Neural cell (in vitro differentiated cells): ENCODE data around the gene RAB5B. TPM values are rescaled to one million over a fixed set of nuclear protein-coding genes. Genes with fewer than 3 reads are reported as not detected.

ENCODE experiments used
- H2AFZ ChIP-seq: fragments of 200-600, 300-800 bp; sonication (generic), shearing (Covaris generic); 2 replicates; pipeline ENCODE4 v1.6.0; 2014; ENCODE audit warnings: low read depth, mild to moderate bottlenecking, antibody characterized with exemption, low read length, moderate library complexity
- H3F3A ChIP-seq: fragments of 200-600 bp; shearing (Covaris generic); 2 replicates; pipeline ENCODE4 v1.6.1; 2016; ENCODE audit warnings: mild to moderate bottlenecking, moderate library complexity, mixed read lengths, antibody characterized with exemption, low read length; ENCODE audit not compliant: insufficient read depth, poor library complexity, severe bottlenecking
- H3K27ac ChIP-seq: fragments of 200-600, 300-800 bp; sonication (generic), shearing (Covaris generic); 2 replicates; pipeline ENCODE4 v1.5.1; 2014; ENCODE audit warnings: mild to moderate bottlenecking, low read length, moderate library complexity
- H3K27me3 ChIP-seq: fragments of 300-800, 200-600 bp; sonication (generic), shearing (Covaris generic); 2 replicates; pipeline ENCODE4 v1.6.0; 2014; ENCODE audit warnings: mild to moderate bottlenecking, low read depth, low read length, moderate library complexity; ENCODE audit not compliant: insufficient read depth
- H3K36me3 ChIP-seq: fragments of 300-800, 200-600 bp; sonication (generic), shearing (Covaris generic); 2 replicates; pipeline ENCODE4 v1.5.1; 2014; ENCODE audit warnings: mild to moderate bottlenecking, antibody characterized with exemption, low read length, moderate library complexity; ENCODE audit not compliant: insufficient read depth
- H3K4me2 ChIP-seq: fragments of 300-800, 200-600 bp; sonication (generic), shearing (Covaris generic); 2 replicates; pipeline ENCODE4 v1.6.0; 2014; ENCODE audit warnings: mild to moderate bottlenecking, low read length
- H3K4me3 ChIP-seq: fragments of 300-800, 200-600 bp; sonication (generic), shearing (Covaris generic); 2 replicates; pipeline ENCODE4 v1.5.1; 2014; ENCODE audit warnings: mild to moderate bottlenecking, low read length, moderate library complexity
- H3K79me2 ChIP-seq: fragments of 200-600 bp; shearing (Covaris generic); replicated peaks from 2 replicates; pipeline ENCODE4 v1.6.0; 2014; ENCODE audit warnings: mild to moderate bottlenecking, low read length, moderate library complexity; ENCODE audit not compliant: insufficient read depth
- H3K9ac ChIP-seq: fragments of 300-800, 200-600 bp; sonication (generic), shearing (Covaris generic); 2 replicates; pipeline ENCODE4 v1.6.1; 2016; ENCODE audit warnings: mild to moderate bottlenecking, low read length, mixed read lengths
- H3K9me2 ChIP-seq: fragments of 200-600 bp; shearing (Covaris generic); 2 replicates; pipeline ENCODE4 v1.6.1; 2016; ENCODE audit warnings: mild to moderate bottlenecking, low read length, mixed read lengths; ENCODE audit not compliant: insufficient read depth
- H3K9me3 ChIP-seq: fragments of 200-600, 300-800 bp; sonication (generic), shearing (Covaris generic); 2 replicates; pipeline ENCODE4 v1.6.1; 2016; ENCODE audit warnings: mild to moderate bottlenecking, mixed run types, low read length, moderate library complexity, mixed read lengths
- H4K20me1 ChIP-seq: fragments of 200-600 bp; shearing (Covaris generic); 2 replicates; pipeline ENCODE4 v1.6.1; 2016; ENCODE audit warnings: mild to moderate bottlenecking, mixed run types; ENCODE audit not compliant: insufficient read depth
- EP300 ChIP-seq: fragments of 450-650 bp; conservative IDR thresholded peaks from 2 replicates; pipeline ENCODE4 v1.6.1; 2014; ENCODE audit warnings: antibody characterized with exemption, mild to moderate bottlenecking, moderate library complexity; ENCODE audit not compliant: poor library complexity, severe bottlenecking
- EZH2 ChIP-seq: fragments of 200-600, 300-800 bp; shearing (Covaris generic), sonication (generic); IDR thresholded peaks from 2 replicates; pipeline ENCODE4 v1.6.1; 2014; ENCODE audit warnings: antibody characterized with exemption, low read length, borderline replicate concordance, mild to moderate bottlenecking; ENCODE audit not compliant: insufficient read depth, poor library complexity, severe bottlenecking
- MXI1 ChIP-seq: fragments of 450-650 bp; conservative IDR thresholded peaks from 2 replicates; pipeline ENCODE4 v1.6.1; 2014; ENCODE audit warnings: antibody characterized with exemption, mild to moderate bottlenecking; ENCODE audit not compliant: poor library complexity, severe bottlenecking
- POLR2AphosphoS5 ChIP-seq: IDR thresholded peaks from 2 replicates; pipeline ENCODE4 v1.6.1; 2012
- RAD21 ChIP-seq: fragments of 450-650 bp; conservative IDR thresholded peaks from 2 replicates; pipeline ENCODE4 v1.6.1; 2014; ENCODE audit warnings: antibody characterized with exemption, mild to moderate bottlenecking, moderate library complexity
- REST ChIP-seq: IDR thresholded peaks from 2 replicates; pipeline ENCODE4 v1.6.1; 2012; ENCODE audit warnings: borderline replicate concordance
- SMC3 ChIP-seq: fragments of 450-650 bp; conservative IDR thresholded peaks from 2 replicates; pipeline ENCODE4 v1.6.1; 2014; ENCODE audit warnings: antibody characterized with exemption, mild to moderate bottlenecking, moderate library complexity; ENCODE audit not compliant: poor library complexity
- TAF1 ChIP-seq: IDR thresholded peaks from 2 replicates; pipeline ENCODE4 v1.6.1; 2012; ENCODE audit warnings: low read depth
- polyA plus RNA-seq: library from polyadenylated mRNA; depleted of rRNA; stranded (reverse); fragments of >200 nt; gene quantifications from 2 replicates; pipeline ENCODE4 v1.2.3, GENCODE V29; 2014
- TF ChIP-seq, protein P1 (sequence below): fragments of 450-650 bp; IDR thresholded peaks from 2 replicates; pipeline ENCODE4 v1.5.1; 2014; ENCODE audit warnings: antibody characterized with exemption, mild to moderate bottlenecking, moderate library complexity; ENCODE audit not compliant: poor library complexity, severe bottlenecking

The RAB5B gene
- polyA plus RNA-seq, 1 donor from 2014 or later: 39.6 TPM

DNA sequence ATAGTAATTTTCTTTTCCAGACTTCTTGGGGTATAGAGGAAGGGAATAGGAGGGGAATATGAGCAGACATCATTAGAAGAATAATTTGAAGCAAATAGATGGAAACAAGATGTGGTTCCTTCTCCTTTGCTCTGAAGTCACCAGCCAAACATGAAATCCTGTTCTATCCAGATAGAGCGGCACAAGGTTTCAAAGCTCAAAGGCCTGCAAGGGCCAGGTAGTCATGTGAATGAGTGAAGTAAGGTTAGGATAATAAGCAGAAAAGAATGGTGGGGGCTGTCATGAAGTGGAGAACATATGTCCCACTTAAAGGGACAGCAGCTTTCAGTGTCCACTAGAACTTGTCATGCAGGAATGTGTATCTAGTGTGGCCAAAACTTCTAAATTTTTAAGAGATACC lies 44.5 kb downstream of the RAB5B start:
- no peaks in the 10 kb centered on the region for H3K27me3 ChIP-seq
- H3K4me3 ChIP-seq: no peak overlapping the region
- no peak overlapping the region for H3K27ac ChIP-seq
- H3F3A ChIP-seq: no peaks in the 10 kb centered on the region
- no peak overlapping the region for H3K4me2 ChIP-seq
- TF ChIP-seq SMC3 (no peak), MXI1 (no peak), EZH2 (no peak), RAD21 (no peak), EP300 (no peak), TAF1 (no peak)
- TF ChIP-seq, protein P1, sequence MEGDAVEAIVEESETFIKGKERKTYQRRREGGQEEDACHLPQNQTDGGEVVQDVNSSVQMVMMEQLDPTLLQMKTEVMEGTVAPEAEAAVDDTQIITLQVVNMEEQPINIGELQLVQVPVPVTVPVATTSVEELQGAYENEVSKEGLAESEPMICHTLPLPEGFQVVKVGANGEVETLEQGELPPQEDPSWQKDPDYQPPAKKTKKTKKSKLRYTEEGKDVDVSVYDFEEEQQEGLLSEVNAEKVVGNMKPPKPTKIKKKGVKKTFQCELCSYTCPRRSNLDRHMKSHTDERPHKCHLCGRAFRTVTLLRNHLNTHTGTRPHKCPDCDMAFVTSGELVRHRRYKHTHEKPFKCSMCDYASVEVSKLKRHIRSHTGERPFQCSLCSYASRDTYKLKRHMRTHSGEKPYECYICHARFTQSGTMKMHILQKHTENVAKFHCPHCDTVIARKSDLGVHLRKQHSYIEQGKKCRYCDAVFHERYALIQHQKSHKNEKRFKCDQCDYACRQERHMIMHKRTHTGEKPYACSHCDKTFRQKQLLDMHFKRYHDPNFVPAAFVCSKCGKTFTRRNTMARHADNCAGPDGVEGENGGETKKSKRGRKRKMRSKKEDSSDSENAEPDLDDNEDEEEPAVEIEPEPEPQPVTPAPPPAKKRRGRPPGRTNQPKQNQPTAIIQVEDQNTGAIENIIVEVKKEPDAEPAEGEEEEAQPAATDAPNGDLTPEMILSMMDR: no peak
- H3K9me3 ChIP-seq: no peaks in the 10 kb centered on the region
- H2AFZ ChIP-seq: no peak overlapping the region
- H3K79me2 ChIP-seq: peaks cover 16% of the 10 kb centered on the region
- no peaks in the 10 kb centered on the region for H3K36me3 ChIP-seq
- no peaks in the 10 kb centered on the region for H4K20me1 ChIP-seq
- no peaks in the 10 kb centered on the region for H3K9me2 ChIP-seq
- no peak overlapping the region for H3K9ac ChIP-seq

DNA sequence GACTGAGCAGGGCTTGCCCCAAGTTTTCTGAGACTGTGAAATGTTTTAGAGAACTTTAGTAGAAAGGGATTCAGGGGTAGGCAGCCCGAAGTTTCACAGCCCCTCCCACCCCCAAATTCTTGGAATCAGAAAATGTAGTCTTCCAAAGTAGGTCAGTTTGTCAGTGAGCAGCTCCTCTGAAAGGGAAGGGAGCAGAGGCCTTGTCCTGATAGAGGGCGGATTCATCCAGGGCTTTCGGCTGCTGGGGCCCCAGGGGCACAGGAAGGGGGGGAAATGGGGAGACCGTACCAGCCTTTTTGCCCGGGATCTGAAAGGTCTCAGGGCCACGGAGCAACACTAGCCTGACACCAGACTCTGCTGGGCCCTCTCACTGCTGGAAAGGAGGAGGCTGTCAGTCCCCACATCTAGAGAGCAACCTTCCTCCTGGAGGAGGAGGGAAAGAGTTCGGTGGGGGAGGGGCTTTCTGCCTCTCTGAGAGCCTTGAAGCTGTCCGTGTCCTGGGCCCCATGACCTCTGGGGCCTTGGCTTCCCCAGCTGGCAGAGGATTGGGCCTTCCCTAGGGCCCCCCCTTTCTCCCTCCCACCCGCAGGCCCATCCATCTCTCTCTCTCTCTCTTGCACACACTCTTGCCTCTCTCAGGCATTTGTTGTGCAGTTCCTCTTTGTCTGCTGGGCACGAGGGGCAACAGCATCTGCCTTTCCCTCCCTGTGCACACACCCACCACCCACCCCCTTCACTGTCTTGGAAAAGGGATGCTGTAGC lies 46.7 kb downstream of the RAB5B start, which contains the start of gene IKZF4:
TSS of gene IKZF4 (plus strand) at position 621 of the 762 bp plus-strand sequence. CDS start 451 bp downstream, outside the sequence.
- Histone ChIP-seq H3K4me2 (peak within 1 kb of the TSS; percentile 98), H3K9ac (peak within 1 kb of the TSS; percentile 97), H3K27me3 (no peaks in the 10 kb centered on the region), H3F3A (no peaks in the 10 kb centered on the region), H3K36me3 (no peaks in the 10 kb centered on the region), H3K79me2 (peaks cover 35% of the 10 kb centered on the region), H3K4me3 (peak within 1 kb of the TSS; percentile 80), H4K20me1 (no peaks in the 10 kb centered on the region), H3K9me2 (no peaks in the 10 kb centered on the region), H2AFZ (peak within 1 kb of the TSS; percentile 62), H3K27ac (peak within 1 kb of the TSS; percentile 99), H3K9me3 (no peaks in the 10 kb centered on the region)
- TF ChIP-seq TAF1 (peak; percentile 84), RAD21 (no peak), MXI1 (no peak), POLR2AphosphoS5 (peak; percentile 40), SMC3 (no peak), EP300 (no peak), REST (peak; percentile 89), EZH2 (no peak)
- TF ChIP-seq, protein P1: no peak
